HG02610 (cell line): ENCODE data around the gene CENPQ.
"Not testable (repeated sequence)": the region's sequence is repeated elsewhere in the genome, so short reads cannot be mapped to it uniquely, and the experiment has no call there.

ENCODE experiments used
- ATAC-seq: cut with Tn5 transposase; IDR thresholded peaks from one replicate; pipeline ENCODE4 v1.9.1; 2021; ENCODE audit warnings: mild to moderate bottlenecking, moderate library complexity; ENCODE audit not compliant: unreplicated experiment

Gene CENPQ, protein sequence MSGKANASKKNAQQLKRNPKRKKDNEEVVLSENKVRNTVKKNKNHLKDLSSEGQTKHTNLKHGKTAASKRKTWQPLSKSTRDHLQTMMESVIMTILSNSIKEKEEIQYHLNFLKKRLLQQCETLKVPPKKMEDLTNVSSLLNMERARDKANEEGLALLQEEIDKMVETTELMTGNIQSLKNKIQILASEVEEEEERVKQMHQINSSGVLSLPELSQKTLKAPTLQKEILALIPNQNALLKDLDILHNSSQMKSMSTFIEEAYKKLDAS

DNA sequence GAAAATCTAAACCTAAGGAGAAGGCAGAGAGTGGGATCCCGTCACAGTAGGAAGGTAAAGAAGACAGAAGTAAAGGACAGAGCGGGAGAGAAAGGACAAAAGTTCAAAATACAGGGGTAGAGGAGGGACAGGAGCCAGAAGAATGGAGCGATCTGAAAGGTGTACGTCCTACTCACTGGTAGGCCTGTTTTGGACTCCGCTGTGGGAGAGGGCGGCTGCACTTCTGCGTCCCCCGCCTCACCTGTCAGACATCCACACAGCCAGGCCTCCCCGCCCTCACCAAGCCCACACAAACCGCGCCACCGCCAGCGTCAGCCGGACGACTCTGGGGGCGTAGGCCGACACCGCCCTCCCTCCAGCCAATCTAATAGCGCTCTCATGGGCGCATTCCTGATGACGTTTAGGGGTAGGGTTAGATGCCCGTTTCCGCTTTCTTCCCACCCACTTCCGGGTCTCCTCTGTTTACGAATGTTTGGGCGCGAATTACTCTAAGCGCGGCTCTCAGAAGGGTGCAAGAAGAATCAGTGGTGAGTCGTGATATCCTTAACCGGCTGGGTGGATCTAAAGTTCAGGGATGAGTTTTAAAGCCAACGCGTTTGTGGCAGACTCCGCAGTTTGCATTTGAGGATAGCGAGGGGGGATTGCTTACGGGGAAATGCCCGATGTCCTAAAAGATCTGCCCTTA lies at the start of gene CENPQ, which contains the start of gene MMUT:
CENPQ (plus strand) TSS at position 444 of the 685 bp plus-strand sequence. CDS start 6,807 bp downstream, outside the sequence.
MMUT (minus strand) TSS at position 327 of the 685 bp plus-strand sequence. CDS start 3,787 bp downstream, outside the sequence.
- peak; percentile 98 for ATAC-seq

DNA sequence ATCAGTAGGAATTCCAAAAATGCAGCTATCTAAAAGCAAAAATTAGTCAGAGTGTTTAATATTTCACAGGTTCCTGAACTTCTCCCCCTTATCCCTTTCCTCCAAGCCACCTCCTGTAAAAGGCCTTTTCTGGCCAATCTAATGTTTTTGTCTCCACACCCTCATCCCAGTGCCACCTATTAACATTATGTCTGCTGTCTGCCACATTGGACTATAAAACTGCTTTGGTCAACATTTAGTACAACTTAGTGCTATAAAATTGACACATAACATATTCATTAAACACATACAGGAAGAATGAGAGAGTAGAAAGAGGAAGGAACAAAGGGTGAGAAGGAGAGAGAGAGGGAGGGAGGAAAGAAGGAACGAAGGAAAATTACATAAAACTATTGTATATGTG lies 47.8 kb upstream of the CENPQ start:
- no peak for ATAC-seq

DNA sequence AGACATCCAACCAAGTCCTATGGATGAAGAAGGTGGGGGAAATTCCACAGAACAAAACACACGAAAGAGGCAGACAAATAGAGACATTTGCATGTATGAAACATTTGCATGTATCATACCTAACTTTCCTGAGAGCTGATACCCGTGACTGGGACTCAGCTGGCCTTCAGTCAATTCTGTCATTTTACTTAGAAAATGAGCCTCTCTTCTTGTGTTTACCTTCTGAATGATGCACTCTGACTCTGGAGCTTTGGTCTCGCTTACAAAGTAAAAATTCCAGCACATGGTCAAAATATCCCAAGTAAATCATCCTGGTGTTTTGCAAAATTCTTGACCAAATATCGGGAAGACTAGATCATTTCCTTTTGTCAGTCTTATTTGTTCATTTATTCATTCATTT lies 47.0 kb upstream of the CENPQ start:
- no peak for ATAC-seq

DNA sequence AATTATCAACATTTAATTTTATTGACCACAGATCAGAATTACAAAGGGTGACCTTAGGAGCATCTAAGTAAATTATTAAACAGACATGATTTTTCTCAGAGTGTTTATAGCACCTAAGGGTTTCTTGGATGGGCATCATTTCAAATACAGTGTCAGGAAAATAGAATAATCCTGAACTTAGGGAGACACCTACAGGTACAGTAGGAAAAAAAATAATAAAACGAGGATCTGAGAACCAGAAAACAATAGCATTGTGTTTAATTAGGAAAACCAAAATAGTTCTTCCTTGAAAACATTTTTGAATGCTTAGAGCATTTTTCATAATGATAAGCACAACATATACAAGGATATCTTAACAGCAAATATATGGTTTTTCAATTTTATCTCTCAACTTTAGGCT lies 39.4 kb upstream of the CENPQ start:
- ATAC-seq, result no peak

DNA sequence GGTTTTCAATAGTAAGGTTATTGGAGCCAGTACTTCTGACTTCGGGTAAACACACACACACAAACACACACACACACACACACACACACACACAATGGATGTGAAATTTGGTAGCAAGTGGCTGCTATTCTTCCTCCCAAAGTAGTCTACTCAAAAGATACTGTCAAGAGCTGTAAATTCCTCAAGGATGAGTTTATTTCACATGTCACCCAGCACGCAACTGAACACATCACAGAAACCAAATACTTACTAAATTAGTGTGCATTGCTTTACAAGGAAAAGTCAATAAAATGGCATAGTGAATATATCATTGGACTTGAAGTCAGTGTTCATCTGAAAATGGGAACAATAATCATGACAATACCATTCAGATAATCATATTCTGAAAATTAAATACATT lies 33.0 kb upstream of the CENPQ start:
- no peak for ATAC-seq

DNA sequence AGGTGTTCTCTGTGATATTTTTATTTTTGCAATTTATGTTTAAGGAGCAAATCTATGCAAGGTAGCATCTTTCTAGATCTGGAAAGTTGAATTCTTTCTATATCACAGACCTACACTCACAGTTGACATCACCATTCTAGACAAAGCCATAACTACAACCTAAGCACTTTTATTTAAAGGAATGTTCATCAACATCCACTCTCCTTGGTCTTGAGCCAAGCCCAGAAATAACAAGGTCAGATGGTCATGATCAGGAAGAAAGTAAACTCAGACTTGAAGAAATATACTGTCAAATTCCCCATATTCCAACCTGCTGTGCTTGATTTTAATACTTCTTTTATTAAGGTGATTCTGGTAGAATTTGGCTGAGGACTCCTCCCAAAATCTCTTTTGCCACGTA lies 32.3 kb upstream of the CENPQ start:
- ATAC-seq, result no peak

DNA sequence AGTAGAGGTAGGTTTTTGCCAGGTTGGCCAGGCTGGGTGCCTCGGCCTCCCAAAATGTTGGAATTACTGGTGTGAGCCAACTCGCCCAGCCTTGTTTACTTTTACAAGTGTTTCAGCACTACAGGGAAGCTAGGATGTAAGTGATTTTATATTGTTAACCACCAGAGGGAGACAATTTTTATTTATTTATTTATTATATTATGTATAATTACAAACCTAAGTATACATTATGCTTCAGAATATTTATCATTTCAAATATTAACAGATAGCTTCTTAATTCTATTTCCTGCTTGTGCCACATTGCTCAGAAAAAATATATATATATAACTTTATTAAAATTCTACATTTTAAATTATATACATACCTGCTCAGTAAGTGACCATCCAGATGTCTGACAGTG lies 9.9 kb upstream of the CENPQ start:
- no peak for ATAC-seq

DNA sequence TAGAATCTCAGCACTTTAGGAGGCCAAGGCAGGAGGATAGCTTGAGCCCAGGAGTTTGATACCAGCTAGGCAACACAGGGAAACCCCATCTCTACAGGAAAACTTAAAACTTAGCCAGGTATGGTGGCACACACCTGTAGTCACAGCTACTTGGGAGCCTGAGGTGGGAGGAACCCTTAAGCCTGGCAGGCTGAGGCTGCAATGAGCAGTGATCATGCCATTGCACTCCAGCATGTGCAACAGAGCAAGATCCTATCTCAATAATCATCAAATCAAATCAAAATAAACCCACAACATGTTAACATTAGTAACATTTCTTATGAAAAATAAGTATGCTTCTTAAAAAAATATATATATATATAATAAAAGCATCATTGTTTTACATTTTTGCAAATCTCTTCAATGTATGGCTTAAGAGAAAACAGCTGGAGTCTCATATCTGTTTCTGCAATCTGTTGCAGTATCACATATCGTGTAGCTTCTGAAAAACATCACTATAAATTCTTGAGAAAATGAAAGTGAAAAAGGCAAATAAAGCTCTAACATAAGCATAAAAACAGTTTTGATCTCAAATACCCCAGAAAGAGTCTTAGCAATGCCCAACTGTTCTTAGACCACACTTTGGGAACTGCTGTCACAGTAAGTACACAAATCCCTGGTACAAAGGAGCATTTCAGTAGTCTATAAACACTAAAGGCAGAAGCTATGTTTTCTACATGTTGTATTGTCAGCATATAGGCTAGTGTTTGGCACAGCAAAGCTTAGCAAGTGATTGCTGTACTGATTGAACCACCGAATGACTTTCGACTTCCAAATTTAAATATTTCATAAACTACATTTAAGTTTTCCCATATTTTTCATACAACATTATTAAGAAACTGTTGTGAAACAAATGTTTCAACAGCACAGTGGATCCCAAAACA lies 8.1 kb upstream of the CENPQ start:
- ATAC-seq, result peak; percentile 60

DNA sequence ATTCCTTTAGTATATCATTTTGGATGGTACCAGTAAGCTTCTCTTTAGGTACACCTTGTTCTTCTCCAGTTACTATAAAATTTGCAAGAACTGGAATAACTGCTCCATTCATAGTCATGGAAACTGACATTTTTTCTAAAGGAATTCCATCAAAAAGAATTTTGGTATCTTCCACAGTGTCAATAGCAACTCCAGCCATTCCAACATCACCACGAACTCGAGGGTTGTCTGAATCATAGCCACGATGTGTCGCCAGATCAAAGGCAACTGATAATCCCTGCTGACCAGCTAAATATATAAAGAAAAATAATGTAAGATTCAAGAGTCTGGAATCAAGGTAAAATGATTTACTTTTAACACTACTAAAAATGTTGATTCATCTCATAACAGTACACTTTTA lies 5.4 kb upstream of the CENPQ start:
- ATAC-seq, result no peak

DNA sequence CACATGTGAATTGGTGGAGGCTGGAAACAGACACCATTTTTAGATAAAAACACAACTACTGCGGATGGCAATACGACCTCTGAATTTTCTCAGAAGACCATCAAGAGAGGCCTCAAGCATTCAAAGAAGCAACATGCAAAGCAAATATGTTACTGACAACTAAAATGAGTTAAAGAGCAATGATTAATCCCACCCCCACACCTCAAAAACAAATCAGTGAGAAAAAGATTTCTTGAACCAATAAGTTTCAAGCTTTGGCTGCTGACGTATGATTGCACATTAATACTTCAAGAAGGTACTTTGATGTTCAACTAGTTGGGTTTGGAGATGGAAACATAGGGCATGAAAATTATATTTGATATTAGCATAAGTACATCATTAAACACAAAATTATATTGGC lies 1.1 kb upstream of the CENPQ start:
- no peak for ATAC-seq

DNA sequence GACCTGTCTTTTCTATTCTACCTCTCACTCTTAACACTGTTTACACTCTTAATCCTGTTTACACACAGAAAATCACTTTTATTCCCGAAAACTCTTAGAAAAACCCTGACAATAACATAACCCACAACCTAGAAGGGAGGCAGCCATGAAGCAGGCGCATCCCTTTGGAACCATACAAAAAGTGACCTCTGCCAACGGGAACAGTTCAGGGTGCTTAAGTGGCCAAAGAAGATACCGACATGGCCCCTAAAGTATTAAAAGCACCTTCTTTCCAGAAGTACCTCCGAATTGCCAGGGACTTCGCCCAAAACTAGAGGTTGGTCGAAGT lies 607 bp upstream of the CENPQ start:
- ATAC-seq, result peak; percentile 3

DNA sequence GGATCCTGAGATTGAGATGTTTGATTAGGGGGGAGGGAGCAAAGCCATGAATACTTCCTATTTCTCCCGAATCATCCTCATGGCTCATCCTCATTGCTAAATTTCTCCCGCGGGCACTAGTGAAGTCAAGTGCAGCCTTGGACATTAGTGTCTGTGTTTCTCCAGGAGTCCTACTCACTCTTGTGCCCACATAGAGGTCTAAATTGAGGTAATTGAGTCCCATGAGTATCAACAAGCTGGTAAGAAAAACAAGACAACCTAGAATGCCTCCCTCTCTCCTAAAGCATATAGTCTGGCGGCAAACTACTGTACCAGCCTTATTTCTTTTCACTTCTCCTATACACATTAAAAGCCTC lies 420 bp downstream of the CENPQ start:
- ATAC-seq, result no peak

DNA sequence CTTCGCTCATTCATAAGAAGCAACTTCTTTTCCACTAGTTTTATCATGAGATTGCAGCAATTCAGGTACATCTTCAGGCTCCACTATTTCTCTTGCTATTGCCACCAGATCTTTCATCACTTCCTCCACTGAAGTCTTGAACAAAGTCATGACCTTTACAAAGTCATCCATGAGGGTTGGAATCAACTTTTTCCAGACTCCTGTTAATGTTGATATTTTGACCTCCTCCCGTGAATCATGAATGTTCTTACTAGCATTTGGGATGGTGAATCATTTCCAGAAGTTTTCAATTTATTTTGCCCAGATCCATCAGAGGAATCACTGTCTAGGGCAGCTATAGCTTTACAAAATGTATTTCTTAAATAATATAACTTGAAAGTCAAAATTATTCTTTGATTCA lies 1.5 kb downstream of the CENPQ start:
- ATAC-seq, result no peak

DNA sequence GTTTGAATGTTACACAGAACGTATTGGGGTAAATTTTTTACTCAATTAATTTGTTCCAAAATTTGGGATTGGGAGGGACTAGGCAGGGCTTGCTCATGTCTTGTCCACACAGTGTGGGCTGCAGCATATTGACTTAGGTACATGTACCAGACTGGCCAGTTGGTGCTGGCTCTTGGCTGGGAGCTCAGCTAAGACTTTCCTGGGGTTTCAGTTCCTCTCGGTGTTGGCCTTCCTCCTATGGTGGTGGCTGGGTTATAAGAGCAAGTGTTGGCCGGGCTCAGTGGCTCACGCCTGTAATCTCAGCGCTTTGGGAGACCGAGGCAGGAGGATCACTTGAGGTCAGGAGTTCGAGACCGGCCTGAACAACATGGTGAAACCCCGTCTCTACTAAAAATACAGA lies 4.9 kb downstream of the CENPQ start:
- no peak for ATAC-seq

DNA sequence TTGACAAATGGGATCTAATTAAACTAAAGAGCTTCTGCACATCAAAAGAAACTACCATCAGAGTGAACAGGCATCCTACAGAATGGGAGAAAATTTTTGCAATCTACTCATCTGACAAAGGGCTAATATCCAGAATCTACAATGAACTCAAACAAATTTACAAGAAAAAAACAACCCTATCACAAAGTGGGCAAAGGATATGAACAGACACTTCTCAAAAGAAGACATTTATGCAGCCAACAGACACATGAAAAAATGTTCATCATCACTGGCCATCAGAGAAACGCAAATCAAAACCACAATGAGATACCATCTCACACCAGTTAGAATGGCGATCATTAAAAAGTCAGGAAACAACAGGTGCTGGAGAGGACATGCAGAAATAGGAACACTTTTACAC lies 13.4 kb downstream of the CENPQ start:
- ATAC-seq, result not testable (repeated sequence)

DNA sequence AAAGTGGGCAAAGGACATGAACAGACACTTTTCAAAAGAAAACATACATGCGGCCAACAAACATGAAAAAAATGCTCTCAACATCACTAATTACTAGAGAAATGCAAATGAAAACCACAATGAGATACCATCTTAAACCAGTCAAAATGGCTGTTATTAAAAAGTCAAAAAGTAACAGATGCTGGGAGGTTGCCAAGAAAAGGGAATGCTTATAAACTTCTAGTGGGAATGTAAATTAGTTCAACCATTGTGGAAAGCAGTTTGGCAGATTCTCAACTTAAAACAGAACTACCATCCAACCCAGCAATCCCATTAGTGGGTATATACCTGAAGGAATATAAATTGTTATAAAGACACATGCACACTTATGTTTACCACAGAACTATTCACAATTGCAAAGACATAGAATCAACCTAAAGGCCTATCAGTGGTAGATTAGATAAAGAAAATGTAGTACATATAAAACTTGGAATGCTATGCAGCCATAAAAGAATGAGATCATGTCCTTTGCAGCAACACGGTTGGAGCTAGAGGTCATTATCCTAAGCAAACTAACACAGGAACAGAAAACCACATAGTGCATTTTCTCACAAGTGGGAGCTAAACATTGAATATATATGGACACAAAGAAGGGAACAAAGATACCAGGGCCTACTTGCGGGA lies 16.3 kb downstream of the CENPQ start:
- no peak for ATAC-seq

DNA sequence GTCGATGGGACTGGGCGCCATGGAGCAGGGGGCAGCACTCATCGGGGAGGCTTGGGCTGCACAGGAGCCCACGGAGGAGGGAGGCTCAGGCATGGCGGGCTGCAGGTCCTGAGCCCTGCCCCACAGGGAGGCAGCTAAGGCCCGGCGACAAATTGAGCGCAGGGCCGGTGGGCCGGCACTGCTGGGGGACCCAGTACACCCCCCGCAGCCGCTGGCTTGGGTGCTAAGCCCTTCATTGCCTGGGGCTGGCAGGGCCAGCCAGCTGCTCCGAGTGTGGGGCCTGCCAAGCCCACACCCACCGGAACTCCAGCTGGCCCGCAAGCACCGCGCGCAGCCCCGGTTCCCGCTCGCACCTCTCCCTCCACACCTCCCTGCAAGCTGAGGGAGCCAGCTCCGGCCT lies 18.7 kb downstream of the CENPQ start:
- ATAC-seq, result not testable (repeated sequence)

DNA sequence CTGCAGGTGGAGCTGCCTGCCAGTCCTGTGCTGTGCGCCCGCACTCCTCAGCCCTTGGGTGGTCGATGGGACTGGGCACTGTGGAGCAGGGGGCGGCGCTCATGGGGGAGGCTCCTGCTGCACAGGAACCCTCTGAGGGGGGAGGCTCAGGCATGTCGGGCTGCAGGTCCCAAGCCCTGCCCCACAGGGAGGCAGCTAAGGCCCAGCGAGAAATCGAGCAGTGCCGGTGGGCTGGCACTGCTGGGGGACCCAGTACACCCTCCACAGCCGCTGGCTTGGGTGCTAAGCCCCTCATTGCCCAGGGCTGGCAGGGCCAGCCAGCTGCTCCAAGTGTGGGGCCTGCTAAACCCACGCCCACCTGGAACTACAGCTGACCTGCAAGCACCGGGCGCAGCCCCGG lies 20.2 kb downstream of the CENPQ start:
- not testable (repeated sequence) for ATAC-seq

DNA sequence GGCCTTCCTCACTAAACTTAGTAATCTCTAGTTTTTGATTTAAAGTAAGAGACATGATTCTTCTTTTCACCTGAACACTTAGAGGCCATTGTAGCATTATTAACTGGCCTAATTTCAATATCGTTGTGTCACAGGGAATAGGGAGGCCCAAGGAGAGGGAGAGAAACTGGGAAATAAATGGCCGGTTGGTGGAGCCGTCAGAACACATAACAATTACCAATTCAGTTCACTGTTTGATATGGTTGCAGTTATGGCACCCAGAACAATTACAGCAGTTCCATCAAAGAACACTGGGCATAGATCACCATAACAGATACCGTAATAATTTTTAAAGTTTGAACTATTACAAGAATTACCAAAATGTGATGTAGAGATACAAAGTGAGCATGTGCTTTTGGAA lies 27.5 kb downstream of the CENPQ start:
- no peak for ATAC-seq

DNA sequence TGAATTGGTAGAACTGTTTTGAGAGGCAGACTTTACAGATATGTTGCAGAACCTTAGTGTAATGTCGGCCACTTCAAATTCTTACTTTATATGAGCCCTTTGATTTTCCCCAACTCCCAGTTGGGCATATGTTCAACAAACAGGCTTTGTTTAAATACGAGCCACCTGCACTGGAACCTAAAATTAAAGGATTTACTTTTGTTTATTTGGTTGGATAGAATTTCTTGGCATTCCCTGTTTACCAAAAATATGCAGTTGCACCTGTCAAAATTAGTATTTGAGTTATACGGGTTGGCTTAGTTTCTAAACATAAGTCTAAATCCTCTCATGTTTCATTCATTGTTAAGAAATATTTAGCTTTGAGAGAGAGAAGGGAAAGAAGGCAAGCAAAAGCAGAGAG lies 34.1 kb downstream of the CENPQ start:
- ATAC-seq, result no peak

DNA sequence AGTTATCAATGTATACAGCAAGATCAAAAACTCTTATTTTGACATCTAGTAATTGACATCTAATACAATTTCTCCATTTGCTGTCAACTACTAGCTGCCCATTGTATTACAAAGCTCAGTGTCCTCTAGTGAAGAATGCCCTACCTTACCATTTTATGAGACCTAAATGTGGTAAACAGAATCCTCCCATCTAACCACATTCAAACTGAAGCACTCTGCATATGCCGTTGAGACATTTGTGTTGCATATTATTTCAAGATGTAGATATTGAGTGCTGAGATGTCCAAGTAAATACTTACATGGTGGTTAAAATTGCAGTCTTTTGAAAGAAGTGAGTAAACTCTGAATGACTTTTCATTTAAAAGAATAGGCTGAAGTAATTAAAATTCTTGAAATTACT lies 36.0 kb downstream of the CENPQ start:
- ATAC-seq, result no peak
